Aorta (tissue), 5 donors: ENCODE measurements around the gene UCKL1. TPM values are rescaled to one million over a fixed set of nuclear protein-coding genes. Genes with fewer than 3 reads are reported as not detected.
A peak's percentile ranks its signal among the peaks of the same experiment; 100 is the strongest.
"Not testable (repeated sequence)": the region's sequence is repeated elsewhere in the genome, so short reads cannot be mapped to it uniquely, and the experiment has no call there.

Source experiments
- ATAC-seq: fragments of 200-7000 bp; cut with Tn5 transposase; one replicate; pipeline ENCODE4 v1.9.1; 2022; ENCODE audit warnings: moderate library complexity; ENCODE audit not compliant: low FRiP score
- DNase-seq, 2 donors: peaks; one replicate each; pipeline ENCODE4 v3.0.0-alpha.2; 2020
- H3K27ac ChIP-seq, 2 donors: one replicate each; pipeline ENCODE4 v1.5.1; 2013; ENCODE audit warnings: low read length in 2 of 2, mild to moderate bottlenecking in 2 of 2, moderate library complexity in 2 of 2, control low read depth in 1 of 2, inconsistent platforms in 1 of 2, low read depth in 1 of 2
- H3K27me3 ChIP-seq, 2 donors: one replicate each; pipeline ENCODE4 v1.6.1; 2013; ENCODE audit warnings: control low read depth in 1 of 2, low read length in 1 of 2, mild to moderate bottlenecking in 1 of 2, moderate library complexity in 1 of 2; ENCODE audit not compliant: insufficient read depth in 2 of 2, control insufficient read depth in 1 of 2
- H3K36me3 ChIP-seq, 2 donors: one replicate each; pipeline ENCODE4 v1.6.1; 2013; ENCODE audit warnings: control low read depth in 1 of 2, low read length in 1 of 2, mild to moderate bottlenecking in 1 of 2; ENCODE audit not compliant: insufficient read depth in 2 of 2, control insufficient read depth in 1 of 2
- H3K4me1 ChIP-seq, 2 donors: one replicate each; pipeline ENCODE4 v1.6.1; 2013; ENCODE audit warnings: low read length in 2 of 2, control low read depth in 1 of 2, mild to moderate bottlenecking in 1 of 2, moderate library complexity in 1 of 2; ENCODE audit not compliant: insufficient read depth in 2 of 2, control insufficient read depth in 1 of 2
- H3K4me3 ChIP-seq, 2 donors: one replicate each; pipeline ENCODE4 v1.5.1; 2013; ENCODE audit warnings: low read length in 2 of 2, control low read depth in 1 of 2, mild to moderate bottlenecking in 1 of 2
- H3K9me3 ChIP-seq: one replicate; pipeline ENCODE4 v1.6.1; 2013; ENCODE audit warnings: mild to moderate bottlenecking, low read length; ENCODE audit not compliant: control insufficient read depth
- WGBS, 2 donors: extraction: QIAGEN DNeasy Blood & Tissue Kit; methylation state at CpG; one replicate each; pipeline ENCODE4 v1.1.7; 2013; 5-methylcytosine and 5-hydroxymethylcytosine counted together
- intact Hi-C, 2 donors: fragments of 100-400 bp; cut with DNase I; formaldehyde crosslinking; loops; one replicate each; pipeline versions ENCODE4 v1.14.2 to v1.15.0; 2022
- polyA plus RNA-seq, 2 donors: library from polyadenylated mRNA; stranded (reverse); fragments of 200-250 nt; gene quantifications; one replicate each; pipeline ENCODE4 v1.2.3, GENCODE V29; 2013
- total RNA-seq, 2 donors: library from RNA; stranded (reverse); fragmentation: NEBNext Ultra II Directional; extraction: Animal tissue kit (Norgen Biotek cat#: 25700); gene quantifications; one replicate each; pipeline ENCODE4 v1.2.1, GENCODE V29; 2021
- donor health status: healthy with polysubstance abuse.
- donor health status: Bipolar disorder and iron deficiency.
- donor health status: DM: no; HTN: no; CAD: no.
- donor health status: DM: no; HTN: no; CAD: no.
- donor health status: DM: yes; HTN: yes; CAD: no.

Gene UCKL1
- total and polyA plus RNA-seq, 4 donors: 24.3 to 85.0 (median 33.4) TPM

- H3K9me3 ChIP-seq: no peaks in the 10 kb centered on the region
- DNase-seq (no peak), ATAC-seq (no peak)
- no peaks in the 10 kb centered on the region for H3K27me3 ChIP-seq
- intact Hi-C loops: no loop called here
- H3K4me3 ChIP-seq: no peak overlapping the region
- H3K27ac ChIP-seq: no peak overlapping the region
- 71 to 76% methylated on average over 37 of the region's 37 CpGs for whole genome bisulfite sequencing, 2 donors
- H3K4me1 ChIP-seq: no peaks in the 10 kb centered on the region
- H3K36me3 ChIP-seq: peaks cover 0 to 9% of the 10 kb centered on the region in 2 donors
Observed at GRCh38 chr20:63934271-63935068, 21.7 kb downstream of the UCKL1 start.

- WGBS, 2 donors: 54 to 57% methylated on average over 5 of the region's 5 CpGs
- H3K36me3 ChIP-seq: peaks cover 0 to 9% of the 10 kb centered on the region in 2 donors
Observed at GRCh38 chr20:63933646-63934045, 22.6 kb downstream of the UCKL1 start.

GRCh38 chr20:63932606-63933160 lies 23.5 kb downstream of the UCKL1 start:
- intact Hi-C loops: no loop called here
- WGBS, 2 donors: 86 to 87% methylated on average over 17 of the region's 17 CpGs

More at GRCh38 chr20:63933646-63934045, 22.6 kb downstream of the UCKL1 start:
- no peak for DNase-seq
- Histone ChIP-seq H3K9me3 (no peaks in the 10 kb centered on the region), H3K4me3 (no peak overlapping the region), H3K4me1 (no peaks in the 10 kb centered on the region), H3K27ac (no peak overlapping the region), H3K27me3 (no peaks in the 10 kb centered on the region)
- intact Hi-C loops: no loop called here
- ATAC-seq: no peak

GRCh38 chr20:63931735-63932134 lies 24.5 kb downstream of the UCKL1 start:
- Histone ChIP-seq H3K9me3 (no peaks in the 10 kb centered on the region), H3K4me1 (no peaks in the 10 kb centered on the region), H3K27ac (no peak overlapping the region), H3K4me3 (no peak overlapping the region), H3K27me3 (no peaks in the 10 kb centered on the region), H3K36me3 (peaks cover 0 to 13% of the 10 kb centered on the region in 2 donors)
- 94 to 95% methylated on average over 19 of the region's 19 CpGs for WGBS, 2 donors
- DNase-seq (no peak), ATAC-seq (no peak)
- intact Hi-C loops: no loop called here

More at GRCh38 chr20:63932606-63933160, 23.5 kb downstream of the UCKL1 start:
- Histone ChIP-seq H3K27me3 (no peaks in the 10 kb centered on the region), H3K4me3 (no peak overlapping the region), H3K9me3 (no peaks in the 10 kb centered on the region), H3K27ac (no peak overlapping the region), H3K4me1 (no peaks in the 10 kb centered on the region), H3K36me3 (peaks cover 0 to 11% of the 10 kb centered on the region in 2 donors)
- ATAC-seq: no peak
- DNase-seq: no peak

GRCh38 chr20:63930971-63931553 lies 25.2 kb downstream of the UCKL1 start:
- H3K36me3 ChIP-seq: peaks cover 0 to 13% of the 10 kb centered on the region in 2 donors
- no peak for DNase-seq

GRCh38 chr20:63929473-63929883 lies 26.7 kb downstream of the UCKL1 start:
- H3K27ac ChIP-seq, DNase-seq, H3K4me1 ChIP-seq, ATAC-seq, intact Hi-C loops, H3K4me3 ChIP-seq, H3K27me3 ChIP-seq, H3K9me3 ChIP-seq: not testable (repeated sequence)
- WGBS, 2 donors: 94 to 96% methylated on average over 31 of the region's 31 CpGs
- peaks cover 0 to 13% of the 10 kb centered on the region in 2 donors for H3K36me3 ChIP-seq

More at GRCh38 chr20:63930971-63931553, 25.2 kb downstream of the UCKL1 start:
- Histone ChIP-seq H3K9me3 (no peaks in the 10 kb centered on the region), H3K4me1 (no peaks in the 10 kb centered on the region), H3K27ac (no peak overlapping the region), H3K27me3 (no peaks in the 10 kb centered on the region), H3K4me3 (no peak overlapping the region)
- intact Hi-C loops: no loop called here
- peak; percentile 33 for ATAC-seq
- 89 to 91% methylated on average over 35 to 37 of the region's 37 CpGs for WGBS, 2 donors

GRCh38 chr20:63929071-63929470 lies 27.1 kb downstream of the UCKL1 start:
- 96% methylated on average over 26 of the region's 26 CpGs for WGBS, 2 donors
- Histone ChIP-seq H3K4me3 (no peak overlapping the region), H3K27ac (no peak overlapping the region), H3K27me3 (no peaks in the 10 kb centered on the region), H3K36me3 (peaks cover 0 to 13% of the 10 kb centered on the region in 2 donors), H3K9me3 (no peaks in the 10 kb centered on the region), H3K4me1 (no peaks in the 10 kb centered on the region)
- intact Hi-C loops: no loop called here
- DNase-seq (no peak), ATAC-seq (no peak)

- no peaks in the 10 kb centered on the region for H3K4me1 ChIP-seq
- 92 to 93% methylated on average over 8 of the region's 8 CpGs for WGBS, 2 donors
- H3K9me3 ChIP-seq: no peaks in the 10 kb centered on the region
- intact Hi-C loops: no loop called here
- DNase-seq (no peak), ATAC-seq (no peak)
- no peak overlapping the region for H3K4me3 ChIP-seq
- H3K27ac ChIP-seq: no peak overlapping the region
- H3K27me3 ChIP-seq: no peaks in the 10 kb centered on the region
- peaks cover 0 to 7% of the 10 kb centered on the region in 2 donors for H3K36me3 ChIP-seq
Observed at GRCh38 chr20:63926298-63926697, 29.9 kb downstream of the UCKL1 start.
